Activated naive CD4-positive, alpha-beta T cell treated with anti-CD3 and anti-CD28 coated beads, Interleukin-2, amount 50 U/mL, for 24 hours (primary cell): ENCODE results near the gene CCM2.
"Not testable (repeated sequence)": the region's sequence is repeated elsewhere in the genome, so short reads cannot be mapped to it uniquely, and the experiment has no call there.

ENCODE experiments used
- H3K27ac Mint-ChIP-seq: one replicate; pipeline ENCODE4 v1.8.0; 2021; ENCODE audit warnings: mild to moderate bottlenecking, mixed read lengths
- H3K27me3 Mint-ChIP-seq: one replicate; pipeline ENCODE4 v1.8.0; 2021; ENCODE audit warnings: mixed read lengths
- H3K36me3 Mint-ChIP-seq: one replicate; pipeline ENCODE4 v1.8.0; 2021; ENCODE audit warnings: mixed read lengths
- H3K4me1 Mint-ChIP-seq: one replicate; pipeline ENCODE4 v1.8.0; 2021; ENCODE audit warnings: mixed read lengths
- H3K4me3 Mint-ChIP-seq: one replicate; pipeline ENCODE4 v1.8.0; 2021; ENCODE audit warnings: mild to moderate bottlenecking, mixed read lengths
- H3K9me3 Mint-ChIP-seq: one replicate; pipeline ENCODE4 v1.8.0; 2021; ENCODE audit warnings: mixed read lengths

Gene CCM2

GRCh38 chr7:45112648-45113047 is 112.6 kb downstream of the CCM2 start:
- Mint-ChIP-seq H3K36me3 (peaks cover 19% of the 10 kb centered on the region), H3K27ac (no peak overlapping the region), H3K27me3 (no peaks in the 10 kb centered on the region), H3K4me3 (peak overlapping the region; percentile 66), H3K4me1 (peaks cover 32% of the 10 kb centered on the region), H3K9me3 (no peaks in the 10 kb centered on the region)

- not testable (repeated sequence) for H3K27ac Mint-ChIP-seq
Observed at GRCh38 chr7:45114257-45114656, 114.3 kb downstream of the CCM2 start.

GRCh38 chr7:45114926-45115325 is 114.9 kb downstream of the CCM2 start:
- peaks cover 15% of the 10 kb centered on the region for H3K4me1 Mint-ChIP-seq
- H3K27me3 Mint-ChIP-seq, result no peaks in the 10 kb centered on the region
- no peak overlapping the region for H3K4me3 Mint-ChIP-seq
- H3K27ac Mint-ChIP-seq, result no peak overlapping the region
- no peaks in the 10 kb centered on the region for H3K9me3 Mint-ChIP-seq
- H3K36me3 Mint-ChIP-seq, result peaks cover 7% of the 10 kb centered on the region

More at GRCh38 chr7:45114257-45114656, 114.3 kb downstream of the CCM2 start:
- H3K4me1 Mint-ChIP-seq, result peaks cover 17% of the 10 kb centered on the region
- not testable (repeated sequence) for H3K27me3 Mint-ChIP-seq, H3K4me3 Mint-ChIP-seq, H3K9me3 Mint-ChIP-seq, H3K36me3 Mint-ChIP-seq

- H3K9me3 Mint-ChIP-seq, result no peaks in the 10 kb centered on the region
- no peaks in the 10 kb centered on the region for H3K27me3 Mint-ChIP-seq
- no peak overlapping the region for H3K4me3 Mint-ChIP-seq
- peaks cover 2% of the 10 kb centered on the region for H3K36me3 Mint-ChIP-seq
- H3K27ac Mint-ChIP-seq, result no peak overlapping the region
- H3K4me1 Mint-ChIP-seq, result peaks cover 12% of the 10 kb centered on the region
Observed at GRCh38 chr7:45116048-45116447, 116.0 kb downstream of the CCM2 start.

- Mint-ChIP-seq H3K4me3 (no peak overlapping the region), H3K9me3 (no peaks in the 10 kb centered on the region), H3K27me3 (no peaks in the 10 kb centered on the region), H3K27ac (peak overlapping the region; percentile 55), H3K4me1 (peaks cover 5% of the 10 kb centered on the region), H3K36me3 (no peaks in the 10 kb centered on the region)
Observed at GRCh38 chr7:45117582-45117981, 117.6 kb downstream of the CCM2 start.

GRCh38 chr7:45118292-45118691 is 118.3 kb downstream of the CCM2 start:
- H3K4me1 Mint-ChIP-seq, result peaks cover 10% of the 10 kb centered on the region
- H3K36me3 Mint-ChIP-seq, result no peaks in the 10 kb centered on the region
- no peak overlapping the region for H3K27ac Mint-ChIP-seq
- no peak overlapping the region for H3K4me3 Mint-ChIP-seq
- no peaks in the 10 kb centered on the region for H3K27me3 Mint-ChIP-seq
- H3K9me3 Mint-ChIP-seq, result no peaks in the 10 kb centered on the region

- Mint-ChIP-seq H3K27ac (no peak overlapping the region), H3K4me3 (no peak overlapping the region), H3K9me3 (no peaks in the 10 kb centered on the region), H3K36me3 (no peaks in the 10 kb centered on the region), H3K4me1 (peaks cover 15% of the 10 kb centered on the region), H3K27me3 (no peaks in the 10 kb centered on the region)
Observed at GRCh38 chr7:45118889-45119331, 118.9 kb downstream of the CCM2 start.

GRCh38 chr7:45119550-45119949 is 119.5 kb downstream of the CCM2 start:
- H3K27me3 Mint-ChIP-seq, result no peaks in the 10 kb centered on the region

GRCh38 chr7:45122975-45123860 is 123.2 kb downstream of the CCM2 start:
- peak overlapping the region; percentile 90 for H3K27ac Mint-ChIP-seq
- H3K9me3 Mint-ChIP-seq, result no peaks in the 10 kb centered on the region
- H3K4me1 Mint-ChIP-seq, result peaks cover 15% of the 10 kb centered on the region
- peak overlapping the region; percentile 19 for H3K4me3 Mint-ChIP-seq
- no peaks in the 10 kb centered on the region for H3K27me3 Mint-ChIP-seq
- H3K36me3 Mint-ChIP-seq, result no peaks in the 10 kb centered on the region

More at GRCh38 chr7:45119550-45119949, 119.5 kb downstream of the CCM2 start:
- H3K4me1 Mint-ChIP-seq, result peaks cover 15% of the 10 kb centered on the region
- H3K9me3 Mint-ChIP-seq, result no peaks in the 10 kb centered on the region
- H3K4me3 Mint-ChIP-seq, result no peak overlapping the region
- peak overlapping the region; percentile 5 for H3K27ac Mint-ChIP-seq
- H3K36me3 Mint-ChIP-seq, result no peaks in the 10 kb centered on the region

- Mint-ChIP-seq H3K4me1 (peaks cover 15% of the 10 kb centered on the region), H3K27me3 (no peaks in the 10 kb centered on the region), H3K9me3 (no peaks in the 10 kb centered on the region), H3K27ac (peak overlapping the region; percentile 90), H3K36me3 (no peaks in the 10 kb centered on the region), H3K4me3 (no peak overlapping the region)
Observed at GRCh38 chr7:45123913-45124710, 124.1 kb downstream of the CCM2 start.

GRCh38 chr7:45125193-45125904 is 125.3 kb downstream of the CCM2 start:
- H3K27me3 Mint-ChIP-seq, result no peaks in the 10 kb centered on the region
- H3K36me3 Mint-ChIP-seq, result no peaks in the 10 kb centered on the region
- H3K9me3 Mint-ChIP-seq, result no peaks in the 10 kb centered on the region
- no peak overlapping the region for H3K27ac Mint-ChIP-seq
- no peak overlapping the region for H3K4me3 Mint-ChIP-seq
- H3K4me1 Mint-ChIP-seq, result peaks cover 15% of the 10 kb centered on the region
